K562 (cell line): Measurements from ENCODE around the gene ANGPTL7. TPM values are rescaled to one million over a fixed set of nuclear protein-coding genes. Genes with fewer than 3 reads are reported as not detected.

Experiments
- ATAC-seq: fragments of 200-7000 bp; cut with Tn5 transposase; 3 replicates; pipeline ENCODE4 v1.9.1; 2020; ENCODE audit warnings: moderate library complexity
- BruUV-seq: library from RNA; stranded (reverse); fragments of 400-500 nt; replicated peaks from 2 replicates; lab custom pipeline; 2021; lab: Mats Ljungman, UMichigan
- CTCF ChIA-PET: fragments of 300-600 bp; formaldehyde crosslinking; extraction: SDS; loops from one replicate; lab custom pipeline; 2021; ENCODE audit warnings: low intra/inter-chr PET ratio; lab: Yijun Ruan, JAX
- POLR2A ChIA-PET: fragments of 300-600, 350-650 bp; sonication (Branson Sonifier 250); formaldehyde crosslinking; extraction: SDS; loops from one replicate; lab custom pipeline; 2021; ENCODE audit warnings: antibody characterized with exemption, inconsistent platforms; lab: Yijun Ruan, JAX
- DNase-seq, 4 experiments: peaks; one replicate each; pipeline versions ENCODE4 v3.0.0 to v3.0.0-alpha.2; 2011 to 2018; ENCODE audit warnings: low spot score in 3 of 4, mixed read lengths in 3 of 4; ENCODE audit errors: extremely low read depth in 1 of 4
- FAIRE-seq: peaks from 2 replicates; lab custom pipeline; 2011; peaks lifted over from hg19 to GRCh38; lab: Jason Lieb, UNC
- H2AFZ ChIP-seq: 2 replicates; pipeline ENCODE4 v1.6.0; 2011; ENCODE audit warnings: low read depth, low read length, control low read depth, inconsistent platforms
- H3K27ac ChIP-seq: fragments of 200-600 bp; 3 replicates; pipeline ENCODE4 v1.8.0; 2011; ENCODE audit warnings: low read depth, mild to moderate bottlenecking, control low read depth, inconsistent platforms, low read length, moderate library complexity, mixed read lengths; ENCODE audit errors: extremely low read depth
- H3K27me3 ChIP-seq, 2 experiments: fragments of 300-600 bp in 1 of 2; 2 replicates in 1 of 2; 3 replicates in 1 of 2; pipeline versions ENCODE4 v1.6.0 to v1.8.0; 2011; ENCODE audit warnings: inconsistent platforms in 2 of 2, low read length in 2 of 2, mild to moderate bottlenecking in 1 of 2, mixed read lengths in 1 of 2, moderate library complexity in 1 of 2; ENCODE audit not compliant: control insufficient read depth in 2 of 2, insufficient read depth in 2 of 2
- H3K36me3 ChIP-seq: fragments of 300-600 bp; 3 replicates; pipeline ENCODE4 v1.8.0; 2011; ENCODE audit warnings: mild to moderate bottlenecking, low read length, inconsistent platforms; ENCODE audit not compliant: control insufficient read depth, insufficient read depth
- H3K4me1 ChIP-seq, 2 experiments: fragments of 200-600 bp in 1 of 2; replicated peaks in 1 of 2; 2 replicates in 1 of 2; 3 replicates in 1 of 2; pipeline versions ENCODE4 v1.5.1 to v1.8.0; 2011; ENCODE audit warnings: inconsistent platforms in 2 of 2, low read length in 2 of 2, mild to moderate bottlenecking in 1 of 2, mixed read lengths in 1 of 2, moderate library complexity in 1 of 2; ENCODE audit not compliant: control insufficient read depth in 2 of 2, insufficient read depth in 2 of 2
- H3K4me2 ChIP-seq: 2 replicates; pipeline ENCODE4 v1.6.1; 2011; ENCODE audit warnings: low read length, control low read depth, inconsistent platforms, mixed read lengths; ENCODE audit not compliant: insufficient read depth
- H3K4me3 ChIP-seq: fragments of 200-600 bp; sonication (generic), shearing (Covaris generic); 2 replicates; pipeline ENCODE4 v1.5.1; 2016; ENCODE audit warnings: control low read depth, inconsistent platforms
- H3K79me2 ChIP-seq: fragments of 200-600 bp; 3 replicates; pipeline ENCODE4 v1.8.0; 2011; ENCODE audit warnings: low read length, inconsistent platforms; ENCODE audit not compliant: control insufficient read depth, insufficient read depth
- H3K9ac ChIP-seq, 2 experiments: 2 replicates each; pipeline versions ENCODE4 v1.6.0 to v1.6.1; 2011; ENCODE audit warnings: low read depth in 2 of 2, low read length in 2 of 2, control low read depth in 1 of 2, inconsistent platforms in 1 of 2, mild to moderate bottlenecking in 1 of 2, mixed read lengths in 1 of 2; ENCODE audit not compliant: insufficient read depth in 1 of 2
- H3K9me1 ChIP-seq: one replicate; pipeline ENCODE4 v1.6.0; 2011; ENCODE audit warnings: inconsistent platforms, mild to moderate bottlenecking, low read length, moderate library complexity; ENCODE audit not compliant: control insufficient read depth, insufficient read depth
- H3K9me3 ChIP-seq: replicated peaks from 2 replicates; pipeline ENCODE4 v1.5.1; 2011; ENCODE audit warnings: low read depth, low read length, inconsistent platforms; ENCODE audit not compliant: control insufficient read depth, insufficient read depth
- H4K20me1 ChIP-seq: replicated peaks from 2 replicates; pipeline ENCODE4 v1.6.1; 2011; ENCODE audit warnings: low read length, inconsistent platforms, mixed read lengths; ENCODE audit not compliant: control insufficient read depth, insufficient read depth
- MED1 ChIP-seq: sonication (generic); formaldehyde crosslinking; IDR thresholded peaks from 2 replicates; pipeline ENCODE4 v1.8.1; 2023; ENCODE audit warnings: missing genetic modification reagents, borderline replicate concordance
- RBM22 ChIP-seq: fragments of 200-400 bp; formaldehyde crosslinking; IDR thresholded peaks from 2 replicates; pipeline ENCODE4 v1.6.1; 2018; ENCODE audit warnings: low read length, low read depth; ENCODE audit not compliant: poor library complexity, severe bottlenecking
- RNF2 ChIP-seq: sonication (generic); IDR thresholded peaks from 2 replicates; pipeline ENCODE4 v1.6.1; 2016
- SIX5 ChIP-seq, 2 experiments: IDR thresholded peaks; 2 replicates each; pipeline ENCODE4 v1.6.1; 2011; ENCODE audit warnings: low read length in 2 of 2, borderline replicate concordance in 1 of 2, low read depth in 1 of 2, mild to moderate bottlenecking in 1 of 2, moderate library complexity in 1 of 2; ENCODE audit not compliant: insufficient read depth in 1 of 2
- STAT5B ChIP-seq: fragments of 250-450 bp; sonication (Bioruptor Pico); IDR thresholded peaks from 2 replicates; pipeline ENCODE4 v1.8.0; 2021; ENCODE audit warnings: mild to moderate bottlenecking, inconsistent platforms
- TBL1XR1 ChIP-seq, 2 experiments: IDR thresholded peaks; 2 replicates each; pipeline ENCODE4 v1.6.1; 2012; ENCODE audit warnings: improper control_type of control experiment in 2 of 2, low read length in 2 of 2, mild to moderate bottlenecking in 1 of 2
- ZNF23 ChIP-seq: fragments of 250-450 bp; sonication (Bioruptor Pico); IDR thresholded peaks from 2 replicates; pipeline ENCODE4 v1.4.0; 2020; ENCODE audit warnings: mild to moderate bottlenecking
- ZNF347 ChIP-seq: fragments of 450-650 bp; formaldehyde crosslinking; IDR thresholded peaks from 2 replicates; pipeline ENCODE4 v1.4.0; 2020; ENCODE audit warnings: low read depth, mild to moderate bottlenecking, moderate library complexity
- WGBS: fragments of 100-300 bp; shearing (Covaris generic); methylation state at CpG from one replicate; pipeline ENCODE4 v1.1.6; 2016; ENCODE audit warnings: low coverage, mixed read lengths; ENCODE audit not compliant: insufficient coverage; ENCODE audit errors: missing lambda C conversion rate; 5-methylcytosine and 5-hydroxymethylcytosine counted together
- in situ Hi-C: fragments of 300-500 bp; cut with MboI; formaldehyde crosslinking; loops from 4 replicates; pipeline ENCODE4 v1.15.0; 2018; ENCODE audit warnings: inconsistent platforms, mixed read lengths
- intact Hi-C: fragments of 100-400 bp; cut with micrococcal nuclease; formaldehyde crosslinking; loops from 2 replicates; pipeline ENCODE4 v1.14.2; 2022
- polyA plus RNA-seq, 8 experiments: library from polyadenylated mRNA; depleted of rRNA in 4 of 8; stranded (reverse) in 5 of 8; unstranded in 3 of 8; fragments of >200 nt; fragmentation: Nextera tagmentation in 2 of 8; fragmentation: Illumina TruSeq in 1 of 8; extraction: Ambion mirVana in 2 of 8; extraction: Trizol in 1 of 8; gene quantifications; 2 replicates each; pipeline versions ENCODE4 v1.2.1 to v1.2.3, GENCODE V29; 2011 to 2014; ENCODE audit warnings: inconsistent platforms in 1 of 8, missing spikeins in 1 of 8
- total RNA-seq, 7 experiments: library from RNA; depleted of rRNA in 6 of 7; stranded (reverse); fragments of >200 nt in 6 of 7; fragmentation: Illumina TruSeq in 2 of 7; extraction: Trizol in 2 of 7; gene quantifications; 2 replicates each; pipeline versions ENCODE4 v1.2.1 to v1.2.3, GENCODE V29; 2011 to 2021; ENCODE audit warnings: low replicate concordance in 1 of 7

The ANGPTL7 gene
- total and polyA plus RNA-seq, 9 of the 15 experiments (the other 6 are each of a cell fraction or from before 2014, with no cell fraction given), result not detected

DNA sequence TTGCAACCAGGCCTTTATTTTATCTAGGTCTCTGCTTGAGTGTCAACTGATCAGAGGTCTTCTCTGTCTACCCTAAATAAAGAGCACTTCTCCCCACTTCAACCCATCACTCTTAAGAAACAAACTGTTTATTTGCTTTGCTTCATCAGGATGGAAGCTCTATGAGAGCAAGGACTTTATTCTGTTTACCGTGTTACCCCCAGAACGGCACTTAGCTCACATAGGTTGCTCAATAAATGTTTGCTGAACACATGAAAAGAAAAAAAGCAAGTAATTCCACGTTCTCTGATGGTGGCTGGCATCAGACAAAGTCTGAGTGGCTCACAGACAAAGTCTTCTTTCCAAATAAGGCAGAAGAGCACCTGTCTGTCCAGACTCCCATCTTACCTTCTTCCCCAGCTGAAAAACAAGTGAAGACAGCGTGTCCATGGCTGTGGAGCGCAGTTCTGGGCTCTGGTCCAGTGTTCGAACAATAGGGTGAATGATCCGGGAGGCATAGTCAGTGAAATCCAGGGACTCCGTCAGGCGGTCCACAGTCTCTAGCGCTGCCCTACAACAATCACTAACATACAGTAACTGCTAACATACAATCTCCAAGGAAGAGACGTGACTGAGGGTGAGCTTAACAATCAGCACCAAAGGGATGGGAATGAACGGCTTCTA is 22.9 kb downstream of the ANGPTL7 start:
- H3K36me3 ChIP-seq, result peaks cover 96% of the 10 kb centered on the region
- intact Hi-C loops, result no loop called here
- H3K9me1 ChIP-seq, result no peaks in the 10 kb centered on the region
- no peak overlapping the region for H3K4me3 ChIP-seq
- WGBS, result 93% methylated on average over 12 of the region's 12 CpGs
- no peaks in the 10 kb centered on the region for H3K4me1 ChIP-seq
- BruUV-seq, result no TSS peak
- TF ChIP-seq SIX5 (IDR thresholded peaks at IDR 0.05; ENCODE audit: borderline replicate concordance in 1 of 2, insufficient read depth in 1 of 2, low read depth in 1 of 2, low read length in 2 of 2) (no peak), STAT5B (CRISPR knock-in tag) (no peak), RBM22 (no peak), MED1 (CRISPR knock-in tag) (no peak), ZNF347 (CRISPR knock-in tag) (no peak), ZNF23 (no peak), TBL1XR1 (IDR thresholded peaks at IDR 0.05; ENCODE audit: low read length in 2 of 2) (no peak), RNF2 (no peak)
- no peak overlapping the region for H3K4me2 ChIP-seq
- H3K27me3 ChIP-seq, result no peaks in the 10 kb centered on the region
- CTCF ChIA-PET, result no interaction called here
- no peak overlapping the region for H2AFZ ChIP-seq
- DNase-seq (no peak), ATAC-seq (no peak), FAIRE-seq (no peak)
- no peaks in the 10 kb centered on the region for H3K79me2 ChIP-seq
- H3K9ac ChIP-seq, result no peak overlapping the region
- in situ Hi-C loops, result no loop called here
- H3K27ac ChIP-seq, result no peak overlapping the region
- POLR2A ChIA-PET, result interaction anchor here (0.7 to 0.8 kb wide), 2 partner anchors 18 to 64 kb away, joined by 3 to 4 read pairs; no protein-coding TSS in a partner anchor
- no peaks in the 10 kb centered on the region for H3K9me3 ChIP-seq
- H4K20me1 ChIP-seq, result no peaks in the 10 kb centered on the region
